Measurements from ENCODE around the gene SLC39A7. TPM values are rescaled to one million over a fixed set of nuclear protein-coding genes. Genes with fewer than 3 reads are reported as not detected.

Gene SLC39A7
- total RNA-seq, 1 experiment from 2014 or later: 118 TPM

- ChIA-PET CTCF (no interaction called here), POLR2A (no interaction called here)
- no peak for DNase-seq (ENCODE audit: unreplicated experiment)
- Mint-ChIP-seq H3K9me3 (ENCODE audit: unreplicated experiment) (no peaks in the 10 kb centered on the region), H3K4me3 (ENCODE audit: unreplicated experiment) (no peak overlapping the region), H3K4me1 (ENCODE audit: insufficient read depth, unreplicated experiment) (no peaks in the 10 kb centered on the region), H3K27ac (ENCODE audit: low read depth, unreplicated experiment) (no peak overlapping the region), H3K27me3 (ENCODE audit: insufficient read depth, unreplicated experiment) (peaks cover 15% of the 10 kb centered on the region), H3K36me3 (ENCODE audit: insufficient read depth, unreplicated experiment) (no peaks in the 10 kb centered on the region)
- BruUV-seq (replicated peaks): no TSS peak
- TF ChIP-seq, protein P1, sequence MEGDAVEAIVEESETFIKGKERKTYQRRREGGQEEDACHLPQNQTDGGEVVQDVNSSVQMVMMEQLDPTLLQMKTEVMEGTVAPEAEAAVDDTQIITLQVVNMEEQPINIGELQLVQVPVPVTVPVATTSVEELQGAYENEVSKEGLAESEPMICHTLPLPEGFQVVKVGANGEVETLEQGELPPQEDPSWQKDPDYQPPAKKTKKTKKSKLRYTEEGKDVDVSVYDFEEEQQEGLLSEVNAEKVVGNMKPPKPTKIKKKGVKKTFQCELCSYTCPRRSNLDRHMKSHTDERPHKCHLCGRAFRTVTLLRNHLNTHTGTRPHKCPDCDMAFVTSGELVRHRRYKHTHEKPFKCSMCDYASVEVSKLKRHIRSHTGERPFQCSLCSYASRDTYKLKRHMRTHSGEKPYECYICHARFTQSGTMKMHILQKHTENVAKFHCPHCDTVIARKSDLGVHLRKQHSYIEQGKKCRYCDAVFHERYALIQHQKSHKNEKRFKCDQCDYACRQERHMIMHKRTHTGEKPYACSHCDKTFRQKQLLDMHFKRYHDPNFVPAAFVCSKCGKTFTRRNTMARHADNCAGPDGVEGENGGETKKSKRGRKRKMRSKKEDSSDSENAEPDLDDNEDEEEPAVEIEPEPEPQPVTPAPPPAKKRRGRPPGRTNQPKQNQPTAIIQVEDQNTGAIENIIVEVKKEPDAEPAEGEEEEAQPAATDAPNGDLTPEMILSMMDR (IDR thresholded peaks at IDR 0.05; ENCODE audit: unreplicated experiment): no peak
- intact Hi-C loops (cut with micrococcal nuclease): no loop called here
These were observed 30.3 kb upstream of the SLC39A7 start for GRCh38 chr6:33170176-33171015.

- TF ChIP-seq, protein P1 (IDR thresholded peaks at IDR 0.05; ENCODE audit: unreplicated experiment): no peak
- H3K27ac Mint-ChIP-seq (ENCODE audit: low read depth, unreplicated experiment): no peak overlapping the region
- no TSS peak for BruUV-seq (replicated peaks)
- ChIA-PET POLR2A (no interaction called here), CTCF (interaction anchor here (1.1 to 1.6 kb wide), 3 partner anchors 26 to 237 kb away, joined by 3 to 4 read pairs (median 3); no protein-coding TSS in a partner anchor)
- H3K4me1 Mint-ChIP-seq (ENCODE audit: insufficient read depth, unreplicated experiment): no peaks in the 10 kb centered on the region
- H3K36me3 Mint-ChIP-seq (ENCODE audit: insufficient read depth, unreplicated experiment): no peaks in the 10 kb centered on the region
- no peak for DNase-seq (ENCODE audit: unreplicated experiment)
- no peaks in the 10 kb centered on the region for H3K9me3 Mint-ChIP-seq (ENCODE audit: unreplicated experiment)
- peaks cover 15% of the 10 kb centered on the region for H3K27me3 Mint-ChIP-seq (ENCODE audit: insufficient read depth, unreplicated experiment)
- intact Hi-C loops (cut with micrococcal nuclease): no loop called here
- no peak overlapping the region for H3K4me3 Mint-ChIP-seq (ENCODE audit: unreplicated experiment)
These were observed 29.4 kb upstream of the SLC39A7 start for GRCh38 chr6:33171016-33171879.

GRCh38 chr6:33171880-33172687, 28.6 kb upstream of the SLC39A7 start:
- ChIA-PET CTCF (interaction anchor here (0.6 to 3.0 kb wide), 17 partner anchors 8 to 238 kb away, joined by 3 to 16 read pairs (median 4); no protein-coding TSS in a partner anchor), POLR2A (no interaction called here)
- BruUV-seq (replicated peaks): no TSS peak
- H3K4me1 Mint-ChIP-seq (ENCODE audit: insufficient read depth, unreplicated experiment): no peaks in the 10 kb centered on the region
- no peak overlapping the region for H3K4me3 Mint-ChIP-seq (ENCODE audit: unreplicated experiment)
- no peak for DNase-seq (ENCODE audit: unreplicated experiment)
- intact Hi-C loops (cut with micrococcal nuclease): loop anchor here (2.0 kb wide), 2 partner anchors 53 to 157 kb away; no protein-coding TSS in a partner anchor
- TF ChIP-seq, protein P1 (IDR thresholded peaks at IDR 0.05; ENCODE audit: unreplicated experiment): no peak
- H3K27me3 Mint-ChIP-seq (ENCODE audit: insufficient read depth, unreplicated experiment): peaks cover 24% of the 10 kb centered on the region
- no peaks in the 10 kb centered on the region for H3K9me3 Mint-ChIP-seq (ENCODE audit: unreplicated experiment)
- H3K36me3 Mint-ChIP-seq (ENCODE audit: insufficient read depth, unreplicated experiment): no peaks in the 10 kb centered on the region
- no peak overlapping the region for H3K27ac Mint-ChIP-seq (ENCODE audit: low read depth, unreplicated experiment)

Data from MCF 10A (cell line).